ENCODE data around the gene RASSF8.

Gene RASSF8

DNA sequence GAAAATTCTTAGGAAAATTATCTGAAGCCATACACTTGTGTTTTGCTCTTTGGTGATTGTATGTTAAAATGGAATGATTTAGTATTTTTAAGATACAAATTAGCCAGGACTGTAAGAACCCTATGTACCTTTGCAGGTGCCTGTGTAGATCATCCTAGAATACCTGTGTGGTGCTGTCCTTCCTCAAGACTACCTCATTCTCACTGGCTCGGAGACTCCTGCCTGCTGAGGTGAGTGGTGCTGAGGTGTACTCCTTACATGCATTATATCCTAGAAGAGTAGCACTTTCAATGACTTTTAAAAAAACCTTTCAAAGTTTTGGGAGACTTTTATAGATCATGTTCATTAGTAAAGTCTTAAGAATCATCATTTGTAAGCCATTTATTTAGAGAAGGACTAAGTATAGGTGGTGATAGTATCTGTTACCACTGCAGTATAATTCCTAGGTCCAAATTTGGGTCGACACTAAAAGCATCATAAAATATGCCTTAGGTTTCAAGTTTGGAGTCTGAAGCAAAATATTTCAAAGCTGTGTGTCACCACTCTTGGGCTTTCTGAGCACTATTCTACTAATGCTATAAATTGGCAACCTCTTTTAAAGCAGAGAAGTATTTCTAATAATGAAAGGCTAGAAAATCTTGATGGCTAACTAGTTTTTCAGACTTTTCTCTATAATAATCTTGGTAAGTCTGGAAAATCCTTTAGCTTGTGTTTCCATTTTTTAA lies 36.6 kb downstream of the RASSF8 start:
- DNase-seq: no peak

DNA sequence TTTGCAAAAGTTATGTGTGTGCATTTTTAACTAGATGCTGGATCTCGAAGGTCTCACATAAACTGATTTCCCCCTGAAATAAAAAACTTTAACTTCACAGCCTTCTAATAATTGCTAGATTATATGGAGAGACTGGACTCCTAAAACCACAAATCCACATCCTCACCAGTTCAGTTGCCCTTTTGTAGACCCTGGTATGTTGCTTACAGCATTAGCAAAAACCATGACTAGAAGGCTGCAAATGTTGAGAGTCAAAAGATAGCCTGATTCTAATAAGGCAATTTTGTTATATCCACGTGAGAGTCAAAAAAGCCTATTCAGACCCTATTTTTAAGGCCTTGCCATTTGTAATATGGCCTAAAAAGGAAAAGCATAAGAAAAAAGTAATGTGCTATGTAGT lies 37.4 kb downstream of the RASSF8 start:
- DNase-seq: no peak

DNA sequence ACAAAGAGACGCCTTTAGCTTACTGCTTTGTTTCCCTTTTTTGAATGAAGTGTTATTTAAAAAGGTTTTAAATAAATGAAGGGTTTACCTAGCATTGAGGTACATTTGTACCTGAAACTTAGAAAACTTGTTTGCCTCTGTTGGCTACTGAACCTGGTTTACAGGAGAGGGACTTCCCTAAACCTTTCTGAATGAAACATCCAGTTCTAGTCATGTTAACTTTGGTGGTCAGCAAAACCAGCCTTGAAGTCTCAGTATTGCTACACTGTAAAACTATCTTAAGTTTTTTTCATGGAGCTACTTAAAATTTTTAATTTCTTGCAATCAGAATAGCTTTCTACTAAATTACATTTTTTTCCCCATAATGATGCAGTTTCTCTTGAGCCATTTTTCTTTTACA lies 38.2 kb downstream of the RASSF8 start:
- DNase-seq: no peak

DNA sequence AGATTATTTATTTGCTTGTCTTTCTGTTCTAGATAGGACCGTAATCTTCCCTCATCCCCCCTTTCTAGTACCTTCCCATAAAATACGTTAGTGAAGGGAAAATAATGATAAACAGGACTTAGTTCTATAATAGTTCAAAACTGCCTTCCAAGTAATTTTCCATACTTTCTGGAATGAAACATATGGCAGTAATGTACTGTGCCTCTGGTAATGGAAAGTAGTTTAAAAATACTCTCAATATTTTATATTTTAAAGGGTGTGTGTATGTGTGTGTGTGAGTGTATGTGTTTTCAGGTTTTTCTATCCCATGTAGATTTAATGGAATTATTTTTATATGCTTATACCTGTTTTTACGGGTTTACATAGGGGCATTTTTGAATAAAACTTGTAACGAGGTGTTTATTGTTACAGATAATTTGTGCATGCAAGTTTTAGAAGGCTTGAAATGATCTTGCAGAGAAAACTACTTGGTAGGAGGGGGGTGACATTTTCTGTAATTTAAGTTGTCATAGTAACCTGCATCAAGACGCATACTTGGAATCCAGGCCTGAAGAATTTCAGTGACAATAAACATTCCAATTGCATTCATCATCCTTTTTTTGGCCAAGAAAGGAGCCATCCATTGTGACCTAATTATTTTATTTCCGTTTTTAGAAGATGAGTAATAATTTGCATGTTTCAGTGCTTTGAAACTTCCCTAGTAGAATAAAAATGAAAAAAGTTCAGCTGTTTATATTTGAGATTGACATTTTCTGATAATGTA lies 38.9 kb downstream of the RASSF8 start:
- DNase-seq: no peak

DNA sequence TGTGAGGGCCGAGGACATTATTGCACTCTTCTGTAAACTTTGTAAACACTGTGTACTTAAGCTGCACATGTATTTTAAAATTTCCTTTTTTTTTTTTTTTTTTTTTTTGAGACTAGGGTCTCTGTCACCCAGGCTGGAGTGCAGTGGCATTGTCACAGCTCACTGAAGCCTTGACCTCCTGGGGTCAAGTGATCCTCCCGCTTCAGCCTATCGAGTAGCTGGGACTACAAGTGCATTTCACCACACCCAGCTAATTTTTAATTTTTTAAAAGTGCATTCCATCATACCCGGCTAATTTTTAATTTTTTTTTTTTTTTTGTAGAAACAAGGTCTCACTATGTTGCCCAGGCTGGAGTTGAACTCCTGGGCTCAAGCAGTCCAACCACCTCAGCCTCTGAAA lies 42.4 kb downstream of the RASSF8 start:
- no peak for DNase-seq

DNA sequence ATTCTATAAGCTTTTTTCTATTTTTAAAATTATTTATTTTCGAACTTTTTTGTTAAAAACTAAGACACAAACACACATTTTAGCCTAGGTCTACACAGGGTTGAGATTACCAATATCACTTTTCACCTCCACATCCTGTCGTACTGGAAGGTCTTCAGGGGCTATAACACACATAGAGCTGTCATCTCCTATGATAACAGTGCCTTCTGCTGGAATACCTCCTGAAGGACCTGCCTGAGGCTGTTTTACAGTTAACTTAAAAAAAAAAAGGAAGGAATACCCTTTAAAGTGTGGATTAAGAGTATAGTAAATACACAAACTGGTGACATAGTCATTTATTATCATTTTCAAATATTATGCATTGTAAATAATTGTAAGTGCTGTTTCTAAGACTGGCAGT lies 43.0 kb downstream of the RASSF8 start:
- DNase-seq: no peak

DNA sequence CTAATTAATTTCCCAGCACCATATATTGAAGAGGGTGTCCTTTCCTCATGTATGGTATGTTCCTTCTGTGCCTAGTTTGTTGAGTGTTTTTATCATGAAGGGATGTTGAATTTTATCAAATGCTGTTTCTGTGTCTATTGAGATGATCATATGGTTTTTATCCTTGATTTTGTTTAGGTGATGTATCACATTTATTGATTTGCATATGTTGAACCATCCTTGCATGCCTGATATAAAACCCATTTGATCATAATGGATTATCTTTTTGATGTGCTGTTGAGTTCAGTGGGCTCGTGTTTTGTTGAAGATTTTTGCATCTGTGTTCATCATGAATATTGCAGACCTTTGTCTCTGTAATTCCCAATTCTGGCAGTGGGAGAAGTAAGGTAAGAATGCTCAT lies 44.6 kb downstream of the RASSF8 start:
- DNase-seq: no peak

DNA sequence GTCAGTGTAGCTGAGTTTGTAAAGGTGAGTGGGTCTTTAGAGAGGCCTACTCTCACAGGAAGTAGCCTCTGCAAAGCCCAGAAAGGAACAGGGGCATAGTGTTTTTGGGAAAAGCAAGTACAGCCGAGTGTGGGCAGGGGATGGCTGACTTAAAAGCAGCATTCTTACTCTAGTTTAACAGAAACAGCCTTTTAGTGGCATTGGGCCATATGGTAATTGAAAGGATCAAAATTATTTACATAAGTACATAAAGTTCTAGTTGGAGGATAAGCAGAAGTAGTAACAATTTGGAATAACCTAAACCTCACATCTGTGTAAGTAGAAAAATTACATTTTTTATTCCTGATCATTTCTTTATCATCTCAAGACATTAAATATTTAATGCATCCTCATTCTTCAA lies 49.1 kb downstream of the RASSF8 start:
- no peak for DNase-seq

DNA sequence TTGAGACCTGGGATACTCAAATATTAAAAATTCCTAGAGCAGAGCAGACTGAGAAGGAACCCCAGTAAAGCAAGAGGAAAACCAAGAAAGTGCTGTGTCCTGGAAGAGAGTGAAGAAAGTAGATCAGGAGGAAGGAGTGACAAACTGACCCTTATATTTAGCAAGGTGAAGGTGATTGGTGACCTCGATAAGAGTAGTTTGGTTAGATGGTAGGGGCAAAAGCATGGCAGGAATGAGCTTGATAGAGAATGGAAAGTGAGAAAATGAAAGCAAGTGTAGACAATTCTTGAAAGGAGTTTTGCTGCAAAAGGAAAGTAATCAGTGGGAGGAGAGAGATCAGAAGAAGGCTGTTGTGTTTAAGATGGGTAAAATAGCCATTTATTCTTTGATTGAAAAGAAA lies 51.1 kb downstream of the RASSF8 start:
- no peak for DNase-seq

DNA sequence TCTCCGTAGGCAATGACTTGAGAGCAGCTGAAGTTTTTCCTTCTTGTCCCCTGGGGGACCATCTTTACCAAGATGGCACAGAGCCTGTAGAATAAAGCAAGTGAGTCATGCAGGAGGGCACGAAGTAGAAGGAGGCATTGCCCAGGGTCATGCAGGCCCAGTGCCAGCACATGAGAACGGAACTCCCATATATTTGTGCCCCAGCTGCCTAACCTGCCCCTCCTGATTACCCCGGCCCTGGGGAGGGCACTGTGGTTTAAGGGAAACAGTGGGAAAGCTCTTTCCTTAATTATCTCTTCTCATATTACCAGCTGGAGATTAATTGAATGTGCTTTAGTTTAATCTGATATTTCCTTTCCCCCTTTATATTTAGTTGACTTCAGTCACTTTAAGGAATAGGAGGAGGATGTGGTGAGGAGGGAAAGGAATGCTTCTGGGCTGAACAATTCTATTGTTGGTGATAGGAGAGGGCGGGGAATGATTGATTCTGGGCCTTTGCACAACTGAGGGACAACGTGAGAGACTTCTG lies 51.9 kb downstream of the RASSF8 start:
- no peak for DNase-seq

DNA sequence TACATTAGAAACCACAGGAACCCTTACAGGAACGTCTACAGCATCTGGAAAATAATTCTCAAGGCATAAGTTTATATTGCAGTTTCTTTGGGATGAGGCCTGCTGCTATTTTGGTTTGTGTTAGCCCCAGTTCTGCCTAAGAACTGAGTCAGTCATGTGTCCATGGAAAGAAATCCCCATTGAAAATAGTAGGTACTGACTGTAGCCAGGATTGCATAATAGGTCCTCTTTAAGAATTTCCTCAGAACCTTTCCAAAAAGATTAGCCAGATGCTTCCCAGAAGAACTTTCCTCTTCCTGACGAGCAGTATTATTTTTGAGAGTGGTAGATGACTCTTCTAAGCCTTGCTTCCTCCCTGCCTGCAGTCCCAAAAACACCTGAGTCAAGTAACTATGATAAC lies 52.6 kb downstream of the RASSF8 start:
- no peak for DNase-seq

DNA sequence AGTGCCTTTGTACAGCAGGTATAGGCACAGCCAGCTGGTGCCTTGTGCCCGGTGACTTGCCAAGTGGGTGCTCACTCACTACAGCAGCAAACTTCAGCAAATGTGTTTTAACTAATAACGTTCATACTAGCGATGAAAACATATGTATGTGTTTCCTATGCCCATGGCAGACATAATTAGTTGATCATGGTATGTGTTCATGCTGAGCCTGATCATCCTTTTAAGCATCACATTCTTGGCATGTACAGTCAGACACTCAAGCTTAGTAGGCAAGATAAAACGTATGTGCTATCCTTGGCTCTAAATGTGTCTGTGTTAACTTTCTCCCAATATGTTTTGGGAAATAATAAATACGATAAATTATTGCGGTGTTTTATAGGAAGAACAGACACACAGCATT lies 55.6 kb downstream of the RASSF8 start:
- no peak for DNase-seq

DNA sequence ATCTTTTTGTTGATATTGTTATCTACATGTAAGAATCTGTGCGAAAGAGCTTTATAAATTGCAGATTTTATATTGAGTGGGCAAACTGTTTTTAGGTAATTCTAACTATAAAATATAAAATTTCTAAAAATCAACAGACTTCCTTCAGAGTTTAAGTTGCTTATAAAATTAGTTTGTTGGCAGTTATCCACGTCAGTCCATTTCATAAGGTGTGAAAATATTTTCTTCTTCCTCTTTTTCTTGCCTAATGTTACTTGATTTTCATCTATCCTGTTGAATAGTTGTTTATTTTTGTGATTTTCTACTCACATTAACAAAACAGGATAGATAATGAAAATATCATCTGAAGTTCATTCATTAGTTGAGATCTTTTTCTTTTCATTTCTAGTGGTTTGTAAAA lies 58.0 kb downstream of the RASSF8 start:
- DNase-seq: no peak

DNA sequence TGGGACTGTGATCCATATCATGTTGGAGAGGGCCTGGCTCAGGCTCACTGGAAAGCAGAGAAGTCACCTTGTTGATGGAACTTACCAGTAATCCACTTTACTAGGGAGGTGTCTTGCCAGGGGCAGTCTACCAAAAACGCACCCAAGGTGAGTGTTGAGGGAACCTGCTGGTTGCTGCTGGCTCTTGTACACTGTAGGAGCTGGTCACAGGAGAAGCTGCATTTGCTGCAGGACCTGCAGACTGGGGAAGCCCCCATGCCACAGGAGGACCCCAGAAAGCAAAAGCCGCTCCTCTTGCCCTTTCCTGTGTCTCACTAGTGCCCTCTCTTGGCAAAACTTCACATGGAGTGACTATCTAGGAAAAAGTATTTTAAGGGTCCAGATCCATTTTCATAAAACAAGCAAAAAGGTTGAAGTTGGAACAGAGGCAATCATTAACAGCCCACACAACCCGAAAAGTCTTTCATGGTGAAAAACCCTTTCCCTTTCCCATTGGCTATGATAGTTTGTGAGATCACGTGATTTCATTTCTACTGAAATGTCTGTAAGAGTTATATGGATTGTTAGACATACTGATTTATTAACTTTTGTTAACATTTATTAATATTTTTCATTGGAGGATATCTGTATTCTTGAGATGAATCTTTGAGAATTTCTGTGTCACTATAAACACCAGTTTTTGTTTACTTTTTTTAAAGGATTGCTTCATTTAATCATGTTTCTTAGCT lies 59.2 kb downstream of the RASSF8 start:
- no peak for DNase-seq

DNA sequence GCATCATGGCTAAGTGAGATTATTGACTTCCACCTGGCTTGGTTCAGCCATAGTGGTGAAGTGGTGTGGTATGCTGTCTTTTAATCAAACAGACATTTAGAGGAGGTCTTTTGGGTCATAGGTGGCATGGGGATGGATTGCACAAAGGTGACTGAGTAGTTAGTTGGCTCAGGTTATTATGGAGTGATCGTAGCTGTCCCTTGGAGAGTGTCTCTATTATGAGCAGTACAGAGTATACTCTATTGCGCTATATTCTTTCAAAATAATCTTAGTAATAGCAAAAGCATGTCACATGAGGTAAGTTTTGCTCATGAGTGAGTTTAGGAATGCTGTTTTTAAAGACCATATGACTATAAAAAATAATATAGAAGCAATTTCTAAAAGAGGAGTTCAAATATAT lies 60.4 kb downstream of the RASSF8 start:
- DNase-seq: no peak

DNA sequence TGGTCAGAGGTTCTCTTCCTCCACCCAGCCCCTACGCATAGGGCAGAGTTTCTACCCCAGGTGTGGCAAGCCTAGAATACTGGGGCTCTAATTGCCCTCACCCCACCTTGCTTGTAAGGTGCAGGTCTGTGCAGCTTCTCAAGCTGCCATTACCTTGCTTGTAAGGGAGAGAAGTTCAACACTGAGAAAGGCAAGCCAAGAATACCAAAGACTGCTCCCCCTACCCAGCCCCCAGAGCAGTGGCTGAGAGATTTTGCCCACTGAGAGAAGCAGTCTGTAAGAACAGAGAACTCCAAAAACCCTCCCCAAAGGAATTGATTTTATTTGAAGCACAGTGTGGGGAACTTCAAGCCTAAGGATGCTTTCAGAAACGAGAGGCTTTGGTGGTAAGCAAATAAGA lies 63.1 kb downstream of the RASSF8 start:
- DNase-seq: no peak

DNA sequence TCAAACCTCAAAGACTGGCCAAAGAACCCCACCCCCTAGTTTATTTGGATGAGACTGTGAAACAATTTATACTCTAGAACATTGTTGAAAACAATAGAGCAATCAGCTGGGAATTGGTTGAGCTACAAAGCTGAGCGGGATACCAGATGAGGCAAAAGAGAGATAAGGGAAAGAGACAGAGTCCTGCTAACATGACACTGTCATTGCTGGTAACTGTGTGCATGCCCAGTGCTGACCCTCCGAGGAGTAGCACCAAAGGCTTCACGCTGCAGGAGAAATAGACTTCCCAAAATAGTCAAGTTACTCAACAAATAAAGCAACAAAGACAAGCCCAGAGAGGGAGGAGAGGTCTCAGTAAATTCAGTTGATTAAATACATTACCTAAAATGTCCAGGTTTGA lies 63.6 kb downstream of the RASSF8 start:
- no peak for DNase-seq

DNA sequence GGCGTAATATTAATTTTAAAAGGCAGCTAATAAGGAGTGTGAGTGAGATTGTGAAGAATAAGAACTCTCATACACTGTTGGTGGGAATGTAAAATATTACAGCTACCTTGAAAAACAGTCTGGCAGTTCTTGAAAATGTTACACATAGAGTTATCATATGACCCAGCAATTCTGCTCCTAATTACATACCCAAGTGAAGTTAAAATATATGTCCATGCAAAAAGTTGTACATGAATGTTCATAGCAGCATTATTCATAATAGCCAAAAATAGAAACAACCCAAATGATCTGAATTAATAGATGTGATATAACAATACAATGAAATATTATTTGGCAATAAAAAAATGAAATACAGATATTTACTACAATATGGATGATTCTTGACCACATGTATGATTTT lies 68.2 kb downstream of the RASSF8 start:
- DNase-seq: no peak

DNA sequence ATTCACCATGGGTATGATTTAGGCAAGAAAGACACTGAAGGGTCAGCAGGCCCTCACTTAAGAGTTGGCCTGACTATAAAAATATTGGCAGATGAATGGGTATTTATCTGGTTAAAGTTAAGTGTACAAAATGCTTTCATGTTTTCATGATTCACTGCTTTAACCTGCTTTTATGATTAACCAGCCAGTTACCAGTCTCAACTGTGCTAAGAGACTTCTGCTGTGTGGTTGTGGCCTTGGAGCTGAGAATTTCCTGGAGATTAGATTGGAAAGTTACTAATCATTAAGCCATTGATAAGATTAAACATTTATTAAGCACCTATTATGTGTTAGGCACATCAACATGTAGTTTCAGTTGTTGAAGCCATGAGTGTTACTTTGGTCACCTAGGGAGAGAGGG lies 68.9 kb downstream of the RASSF8 start:
- DNase-seq: no peak

DNA sequence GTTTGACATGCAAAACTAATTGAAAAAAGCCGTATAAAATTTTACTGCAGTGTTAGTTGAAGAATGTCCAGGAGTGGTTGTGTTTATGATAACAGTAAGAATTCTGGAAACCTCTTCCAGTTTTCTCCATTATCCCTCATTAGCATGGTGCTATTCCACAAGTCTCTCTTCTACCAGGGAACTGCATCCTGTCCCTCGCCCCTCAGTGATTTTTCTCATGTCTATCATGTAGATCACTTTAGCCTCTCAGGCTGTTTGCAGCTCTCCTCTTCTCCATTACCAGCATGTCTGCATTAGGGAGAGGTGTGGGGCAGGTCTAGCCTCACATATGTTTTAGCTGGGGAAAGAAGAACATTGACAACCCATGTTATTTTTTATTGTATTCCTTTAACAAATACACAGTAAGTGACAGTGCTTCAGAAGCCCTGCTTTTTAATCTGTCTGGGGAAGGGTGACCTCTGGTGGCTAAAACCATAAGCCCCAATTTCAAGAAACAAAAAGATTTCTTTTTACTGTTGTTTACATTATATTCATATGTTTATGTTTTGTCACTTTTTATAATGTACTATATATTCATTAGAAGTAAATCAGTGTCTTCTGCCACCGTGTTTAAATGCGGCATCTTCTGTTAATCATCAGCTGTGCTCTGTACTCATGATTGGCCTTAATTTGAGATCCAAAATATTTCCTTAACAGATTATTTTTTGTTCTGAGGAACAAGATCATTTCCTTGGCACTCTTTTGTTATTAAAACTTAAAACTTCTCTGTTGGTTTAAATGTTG lies 70.7 kb downstream of the RASSF8 start:
- DNase-seq: no peak

DNA sequence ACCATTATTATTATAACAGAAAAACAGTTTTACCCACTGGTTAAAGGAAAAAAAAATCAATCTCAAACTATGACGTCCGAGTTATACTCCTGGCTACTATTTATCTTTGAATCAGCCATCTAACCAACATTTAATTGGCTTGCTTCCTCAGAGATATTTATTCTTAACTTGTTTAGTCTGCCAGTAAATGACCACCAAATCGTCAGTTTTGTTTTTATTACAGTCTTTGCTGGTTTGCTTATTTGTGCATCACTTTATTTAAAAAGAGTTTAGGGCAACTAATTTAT lies 71.2 kb downstream of the RASSF8 start:
- no peak for DNase-seq

DNA sequence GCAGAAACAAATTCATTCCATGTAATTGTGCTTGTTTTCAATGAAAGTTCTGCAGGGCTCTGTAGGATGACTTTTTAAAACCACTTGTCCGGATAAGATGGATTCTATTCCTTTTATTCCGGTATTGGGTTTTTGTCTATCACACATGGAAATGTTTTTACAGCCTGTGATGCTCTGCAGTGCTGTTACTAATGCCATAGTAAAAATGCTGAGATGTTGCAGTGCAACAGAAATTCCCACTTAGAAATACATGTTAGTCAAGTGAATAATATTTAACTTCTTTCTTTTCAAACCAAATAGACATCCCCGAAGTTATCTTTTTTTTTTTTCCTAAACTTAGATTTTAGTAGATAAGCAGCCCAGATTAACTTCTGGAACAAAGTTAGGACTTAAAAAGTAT lies 71.9 kb downstream of the RASSF8 start:
- DNase-seq: no peak

DNA sequence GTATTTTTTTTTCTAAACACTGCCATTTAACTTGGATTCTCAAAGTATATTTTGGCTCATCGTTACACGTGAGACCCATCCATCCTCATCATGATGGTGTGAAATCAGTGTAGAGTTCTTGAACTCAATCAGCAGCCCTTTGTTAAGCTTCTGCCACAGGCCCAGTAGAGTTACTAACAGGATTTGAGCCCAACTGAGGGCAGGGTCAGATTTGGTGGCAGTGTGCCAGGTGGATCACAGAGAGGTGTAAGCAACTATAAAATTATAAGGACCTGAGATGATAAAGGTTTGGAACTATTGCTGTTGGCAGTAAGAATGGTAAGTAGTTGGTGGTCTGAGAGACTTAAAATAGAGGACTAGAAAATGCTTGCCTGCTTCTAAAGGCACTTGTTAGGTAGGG lies 72.8 kb downstream of the RASSF8 start:
- DNase-seq: no peak
